ENCODE data around the gene SMPD4. TPM values are rescaled to one million over a fixed set of nuclear protein-coding genes. Genes with fewer than 3 reads are reported as not detected.
"Not testable (repeated sequence)": the region's sequence is repeated elsewhere in the genome, so short reads cannot be mapped to it uniquely, and the experiment has no call there.

SMPD4 gene
- total and polyA plus RNA-seq, 9 of the 15 experiments (the other 6 are each of a cell fraction or from before 2014, with no cell fraction given): 7.5 to 123 (median 35.7) TPM

- TF ChIP-seq VEZF1 (CRISPR knock-in tag; IDR thresholded peaks at IDR 0.05): peak; percentile 96
- peak; percentile 91 for TF ChIP-seq POLR2G (IDR thresholded peaks at IDR 0.05; ENCODE audit: low read depth, low read length)
- TF ChIP-seq CTBP1 (IDR thresholded peaks at IDR 0.05; ENCODE audit: borderline replicate concordance): peak; percentile 45; the same call in 1 of the 2 replicates
- peak; percentile 28 to 90; a peak in 3 of 4 replicates for TF ChIP-seq NONO (IDR thresholded peaks at IDR 0.05; ENCODE audit: low read depth in 2 of 2, low read length in 1 of 2)
- peak; percentile 75; the same call in 1 of the 2 replicates for TF ChIP-seq THAP12 (CRISPR knock-in tag; IDR thresholded peaks at IDR 0.05)
- TF ChIP-seq PHF8 (IDR thresholded peaks at IDR 0.05; ENCODE audit: borderline replicate concordance, low read length): peak; percentile 68; the same call in 1 of the 2 replicates
- peak; percentile 27 to 54; a peak in 3 of 4 replicates for TF ChIP-seq RAD21 (CRISPR knock-in tag; conservative IDR thresholded peaks at IDR 0.05 in 1 of 2, IDR thresholded peaks at IDR 0.05 in 1 of 2)
- peak; percentile 50 for TF ChIP-seq MYC (IDR thresholded peaks at IDR 0.05; ENCODE audit: low read depth, low read length)
- not testable (repeated sequence) for TF ChIP-seq MYC (CRISPR knock-in tag; IDR thresholded peaks at IDR 0.05; ENCODE audit: borderline replicate concordance, low read depth)
- peak in 2 of 3 experiments; percentile 72 to 78 for TF ChIP-seq YY1 (IDR thresholded peaks at IDR 0.05; ENCODE audit: borderline replicate concordance in 1 of 3, control insufficient read depth in 1 of 3, extremely low read depth in 1 of 3, insufficient read depth in 3 of 3, insufficient read length in 1 of 3, insufficient replicate concordance in 2 of 3, low read depth in 1 of 3, low read length in 2 of 3)
- TF ChIP-seq SRSF1 (IDR thresholded peaks at IDR 0.05; ENCODE audit: low read depth, low read length): 0 out of 2 replicates have a peak, but pooled peaks have one; percentile 16
- TF ChIP-seq TBL1XR1 (IDR thresholded peaks at IDR 0.05; ENCODE audit: low read length in 2 of 2): peak in 1 of 2 experiments; percentile 17; a peak in 1 of 4 replicates
- peak; percentile 26 for TF ChIP-seq HMGN3 (IDR thresholded peaks at IDR 0.05; ENCODE audit: borderline replicate concordance, extremely low read depth, insufficient read length, low read depth, low read length)
- peak; percentile 76 for TF ChIP-seq RB1 (IDR thresholded peaks at IDR 0.05; ENCODE audit: low read depth)
- peak; percentile 87 for TF ChIP-seq CREM (IDR thresholded peaks at IDR 0.05; ENCODE audit: low read depth)
These were observed 679 bp upstream of the SMPD4 start, which contains the start of gene MZT2B (continued) for GRCh38 chr2:130181880-130182682.
